GM19238 (cell line): ENCODE results near the gene PCDHGB3.
"Not testable (repeated sequence)": the region's sequence is repeated elsewhere in the genome, so short reads cannot be mapped to it uniquely, and the experiment has no call there.

Source experiments
- DNase-seq: peaks from one replicate; pipeline ENCODE4 v3.0.0; 2011; ENCODE audit warnings: low spot score; ENCODE audit not compliant: insufficient read length

Gene PCDHGB3

GRCh38 chr5:141392429-141393198, 22.6 kb downstream of the PCDHGB3 start, which contains the start of gene PCDHGA8:
TSS of gene PCDHGA8 (plus strand) at chr5:141392633. CDS start at chr5:141392814, 181 bp downstream.
- no peak for DNase-seq

GRCh38 chr5:141393267-141393666, 23.2 kb downstream of the PCDHGB3 start:
- no peak for DNase-seq

- not testable (repeated sequence) for DNase-seq
Observed at GRCh38 chr5:141394401-141395187, 24.6 kb downstream of the PCDHGB3 start.

- peak; percentile 23 for DNase-seq
Observed at GRCh38 chr5:141397756-141398551, 27.9 kb downstream of the PCDHGB3 start, which contains the start of gene PCDHGB5. TSS of gene PCDHGB5 (plus strand) at chr5:141397947. CDS start at chr5:141398128, 181 bp downstream.

- no peak for DNase-seq
Observed at GRCh38 chr5:141398608-141399007, 28.6 kb downstream of the PCDHGB3 start.

GRCh38 chr5:141399555-141400258, 29.7 kb downstream of the PCDHGB3 start:
- no peak for DNase-seq

GRCh38 chr5:141402553-141403243, 32.7 kb downstream of the PCDHGB3 start, which contains the start of gene PCDHGA9:
TSS of gene PCDHGA9 (plus strand) at chr5:141402778. CDS start at chr5:141402953, 175 bp downstream.
- DNase-seq = no peak

GRCh38 chr5:141403387-141403786, 33.3 kb downstream of the PCDHGB3 start:
- no peak for DNase-seq

GRCh38 chr5:141407790-141408505, 37.9 kb downstream of the PCDHGB3 start, which contains the start of gene PCDHGB6:
TSS of gene PCDHGB6 (plus strand) at chr5:141408021. CDS start at chr5:141408203, 182 bp downstream.
- DNase-seq = not testable (repeated sequence)

- DNase-seq = no peak
Observed at GRCh38 chr5:141409598-141410306, 39.7 kb downstream of the PCDHGB3 start.

GRCh38 chr5:141411575-141411974, 41.5 kb downstream of the PCDHGB3 start:
- DNase-seq = no peak

- DNase-seq = peak; percentile 55
Observed at GRCh38 chr5:141412854-141413539, 43.0 kb downstream of the PCDHGB3 start, which contains the start of gene PCDHGA10. TSS of gene PCDHGA10 (plus strand) at chr5:141412987. CDS start at chr5:141413176, 189 bp downstream.

GRCh38 chr5:141413540-141414069, 43.6 kb downstream of the PCDHGB3 start:
- no peak for DNase-seq

GRCh38 chr5:141414548-141415274, 44.7 kb downstream of the PCDHGB3 start:
- DNase-seq = not testable (repeated sequence)

- DNase-seq = not testable (repeated sequence)
Observed at GRCh38 chr5:141415275-141415618, 45.2 kb downstream of the PCDHGB3 start.

GRCh38 chr5:141417494-141418172, 47.6 kb downstream of the PCDHGB3 start, which contains the start of gene PCDHGB7:
TSS of gene PCDHGB7 (plus strand) at chr5:141417677. CDS start at chr5:141417860, 183 bp downstream.
- DNase-seq = peak; percentile 53
